22Rv1 (cell line): ENCODE data around the gene SHTN1.

Source experiments
- H3K27ac ChIP-seq: fragments of 450-650 bp; 2 replicates; pipeline ENCODE4 v1.5.1; 2017
- ZFX ChIP-seq: fragments of 450-650 bp; IDR thresholded peaks from 2 replicates; pipeline ENCODE4 v1.6.1; 2017; ENCODE audit warnings: antibody characterized with exemption, borderline replicate concordance
- TF ChIP-seq, protein P1 (sequence below): fragments of 450-650 bp; IDR thresholded peaks from 2 replicates; pipeline ENCODE4 v1.5.1; 2017; ENCODE audit warnings: mild to moderate bottlenecking

SHTN1 gene

DNA sequence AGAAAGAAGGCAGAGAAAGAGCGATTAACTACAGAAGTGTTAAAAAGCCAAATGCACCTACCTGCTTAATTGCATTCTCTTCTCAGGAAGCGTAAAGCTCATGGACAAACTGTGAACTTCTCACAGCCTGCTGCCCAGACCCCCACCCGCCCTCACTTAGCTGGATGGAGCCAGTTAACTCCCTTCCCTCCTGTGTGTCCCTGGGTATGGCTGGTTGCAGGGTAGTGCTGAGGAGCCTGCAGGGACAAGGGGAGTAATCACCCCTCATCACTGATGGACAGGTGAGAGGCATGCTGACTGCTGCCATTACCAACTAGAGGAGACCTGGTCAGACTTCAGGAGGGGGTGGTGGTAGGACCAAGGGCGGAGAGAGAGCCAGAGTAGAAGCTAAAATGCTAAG lies 118.2 kb downstream of the SHTN1 start:
- TF ChIP-seq, protein P1, sequence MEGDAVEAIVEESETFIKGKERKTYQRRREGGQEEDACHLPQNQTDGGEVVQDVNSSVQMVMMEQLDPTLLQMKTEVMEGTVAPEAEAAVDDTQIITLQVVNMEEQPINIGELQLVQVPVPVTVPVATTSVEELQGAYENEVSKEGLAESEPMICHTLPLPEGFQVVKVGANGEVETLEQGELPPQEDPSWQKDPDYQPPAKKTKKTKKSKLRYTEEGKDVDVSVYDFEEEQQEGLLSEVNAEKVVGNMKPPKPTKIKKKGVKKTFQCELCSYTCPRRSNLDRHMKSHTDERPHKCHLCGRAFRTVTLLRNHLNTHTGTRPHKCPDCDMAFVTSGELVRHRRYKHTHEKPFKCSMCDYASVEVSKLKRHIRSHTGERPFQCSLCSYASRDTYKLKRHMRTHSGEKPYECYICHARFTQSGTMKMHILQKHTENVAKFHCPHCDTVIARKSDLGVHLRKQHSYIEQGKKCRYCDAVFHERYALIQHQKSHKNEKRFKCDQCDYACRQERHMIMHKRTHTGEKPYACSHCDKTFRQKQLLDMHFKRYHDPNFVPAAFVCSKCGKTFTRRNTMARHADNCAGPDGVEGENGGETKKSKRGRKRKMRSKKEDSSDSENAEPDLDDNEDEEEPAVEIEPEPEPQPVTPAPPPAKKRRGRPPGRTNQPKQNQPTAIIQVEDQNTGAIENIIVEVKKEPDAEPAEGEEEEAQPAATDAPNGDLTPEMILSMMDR = no peak

DNA sequence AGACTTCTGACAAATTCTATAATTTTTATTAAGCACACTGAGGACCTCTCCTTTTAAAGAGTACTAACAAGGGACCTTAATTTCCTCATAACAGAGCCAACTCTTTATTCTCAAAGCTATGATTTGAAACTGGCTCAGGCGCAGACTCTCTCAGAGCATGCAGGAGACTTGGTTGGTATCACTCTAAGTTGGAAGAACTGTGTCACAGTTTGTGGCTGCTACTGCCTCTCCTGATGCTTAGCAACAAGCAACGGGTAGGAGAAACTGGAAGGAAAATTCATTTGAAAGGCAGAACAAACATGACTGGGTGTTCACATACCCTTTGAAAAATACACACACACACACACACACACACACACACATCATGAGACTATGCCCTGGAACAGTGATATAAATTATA lies 122.3 kb downstream of the SHTN1 start:
- TF ChIP-seq ZFX = no peak
- TF ChIP-seq, protein P1 = no peak
- H3K27ac ChIP-seq = no peak overlapping the region

More for the DNA sequence above, 118.2 kb downstream of the SHTN1 start:
- no peak overlapping the region for H3K27ac ChIP-seq

DNA sequence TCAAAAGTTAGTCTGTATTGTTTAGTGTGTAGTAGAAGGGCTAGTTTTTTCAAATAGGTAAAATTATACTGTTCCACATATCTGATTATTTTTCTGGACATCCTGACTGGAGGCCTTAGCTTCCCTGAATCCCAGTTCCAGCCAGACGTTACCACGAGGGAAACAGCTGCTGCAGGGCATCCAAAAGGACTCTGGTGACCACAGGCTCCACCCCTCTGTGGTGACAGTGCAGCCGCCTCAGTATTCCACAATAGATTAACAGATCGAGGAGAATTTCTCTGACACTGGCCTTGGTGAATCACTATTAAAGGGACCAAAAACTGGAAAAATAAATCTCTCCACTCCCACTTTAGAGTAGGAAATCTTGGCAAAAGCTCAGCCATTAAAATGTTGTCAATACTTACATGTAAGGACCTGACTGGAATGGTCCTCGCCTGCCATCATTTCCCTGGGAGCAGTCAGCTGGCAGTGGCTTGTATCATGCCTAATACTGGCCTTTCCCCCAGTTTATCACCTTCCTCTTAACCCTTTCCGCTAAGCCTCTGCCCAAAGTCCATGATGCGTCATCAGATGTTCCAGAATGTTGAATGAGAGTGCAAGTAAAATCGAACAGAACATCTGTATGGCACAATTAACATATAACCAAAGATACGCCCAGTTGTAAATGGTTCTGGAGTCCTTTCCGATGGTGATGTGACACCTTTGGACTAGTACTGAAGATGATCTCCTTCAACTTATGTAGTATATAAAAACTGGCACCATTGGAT lies 124.1 kb downstream of the SHTN1 start:
- H3K27ac ChIP-seq = no peak overlapping the region
- TF ChIP-seq, protein P1 = no peak
- no peak for TF ChIP-seq ZFX

DNA sequence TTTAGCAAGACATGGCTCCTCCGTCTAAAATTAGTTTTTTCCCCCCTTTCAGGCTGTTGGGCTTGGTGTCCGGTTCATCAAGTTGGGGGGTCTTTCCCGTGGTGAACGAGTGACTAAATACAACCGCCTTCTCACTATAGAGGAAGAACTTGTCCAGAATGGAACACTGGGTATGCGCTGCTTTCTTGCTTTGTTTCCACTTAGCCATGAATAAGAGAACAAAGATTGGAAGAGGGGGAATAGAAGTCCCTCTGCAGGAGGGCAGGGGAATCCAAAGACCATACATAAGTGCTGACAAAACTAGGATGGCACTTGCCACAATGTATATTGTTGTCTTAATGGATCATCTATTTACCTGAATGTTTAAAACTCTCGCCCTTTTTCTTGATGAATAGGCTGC lies 125.2 kb downstream of the SHTN1 start:
- H3K27ac ChIP-seq = no peak overlapping the region
- TF ChIP-seq, protein P1 = no peak
- TF ChIP-seq ZFX = no peak

DNA sequence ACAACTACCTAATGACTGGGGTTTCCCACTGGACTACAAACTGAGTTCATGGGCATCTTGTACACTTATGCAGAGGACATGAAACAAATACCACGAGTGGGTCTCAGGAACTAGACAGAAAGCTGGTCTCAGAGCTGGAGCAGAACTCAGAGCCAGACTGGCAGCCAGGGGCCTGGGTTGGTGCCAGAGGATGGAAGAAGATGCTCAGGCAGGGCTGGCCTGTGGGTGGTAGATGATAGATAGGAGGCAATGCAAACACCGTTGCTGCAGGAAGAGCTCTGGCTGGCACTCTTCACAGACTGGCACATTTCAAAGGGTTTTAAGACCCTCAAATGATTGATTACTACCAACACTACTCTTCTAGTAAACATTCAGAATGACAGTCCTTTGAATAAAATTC lies 126.9 kb downstream of the SHTN1 start:
- no peak overlapping the region for H3K27ac ChIP-seq
- TF ChIP-seq, protein P1 = no peak
- no peak for TF ChIP-seq ZFX

DNA sequence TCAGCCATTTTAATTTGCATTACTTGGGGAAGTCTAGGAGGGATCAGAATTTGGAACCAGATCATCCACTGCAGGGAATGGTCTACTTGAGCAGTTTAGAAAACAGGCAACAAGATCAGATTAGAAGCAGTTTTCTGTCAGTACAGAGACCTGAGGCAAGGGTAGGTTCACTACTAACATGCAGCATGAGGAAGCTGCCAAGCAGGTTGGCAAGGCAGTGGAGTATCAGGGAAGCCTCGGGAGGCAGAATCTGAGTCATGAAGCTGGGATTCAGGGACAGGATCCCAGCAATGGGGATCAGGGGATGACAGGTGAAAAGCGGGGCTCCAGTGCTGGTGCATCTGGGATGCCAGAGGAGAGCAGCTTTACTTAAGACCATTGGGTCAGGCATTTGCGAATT lies 127.6 kb downstream of the SHTN1 start:
- H3K27ac ChIP-seq = no peak overlapping the region
- TF ChIP-seq, protein P1 = no peak
- no peak for TF ChIP-seq ZFX

DNA sequence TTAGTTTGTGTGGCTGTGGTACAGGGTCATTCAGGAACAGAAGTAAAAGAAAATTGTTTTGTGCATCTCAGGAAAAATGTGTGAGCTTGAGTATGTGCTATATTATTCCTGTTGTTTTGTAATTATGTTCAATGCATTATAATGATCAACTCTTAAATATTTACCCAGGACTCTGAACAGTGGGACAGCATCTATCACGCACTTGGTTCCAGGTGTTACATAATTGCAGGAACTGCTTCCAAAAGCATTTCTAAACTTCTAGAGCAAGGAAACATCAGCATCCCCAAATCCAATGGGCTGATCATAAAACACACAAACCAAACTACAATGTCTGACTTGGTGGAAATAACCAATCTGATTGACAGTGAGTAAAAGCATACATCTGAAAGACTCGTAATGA lies 129.1 kb downstream of the SHTN1 start:
- TF ChIP-seq, protein P1 = no peak
- TF ChIP-seq ZFX = no peak
- no peak overlapping the region for H3K27ac ChIP-seq
